ENCODE results near the gene TMEM108.

TMEM108 gene

GRCh38 chr3:133236901-133237300 lies 198.7 kb downstream of the TMEM108 start:
- DNase-seq (ENCODE audit: low read depth): no peak

DNA sequence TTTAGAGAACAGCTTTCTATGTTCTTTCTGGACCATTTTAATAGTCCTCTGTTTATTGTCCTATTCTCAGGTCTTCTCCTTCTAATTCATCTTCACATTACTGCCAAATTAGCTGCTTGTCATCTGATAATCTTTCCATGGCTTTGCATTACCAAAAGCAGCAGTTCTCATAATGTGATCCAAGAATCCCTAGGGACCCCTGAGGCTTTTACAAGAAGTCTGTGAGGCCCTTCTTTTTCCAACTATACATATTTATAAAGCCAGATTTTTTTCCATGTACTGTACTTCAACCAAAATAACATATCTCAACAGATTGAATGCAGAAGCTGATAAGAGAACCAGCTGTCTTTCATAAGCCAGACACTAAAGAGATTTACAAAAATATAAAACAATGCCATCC lies 199.2 kb downstream of the TMEM108 start:
- DNase-seq (ENCODE audit: low read depth): no peak

DNA sequence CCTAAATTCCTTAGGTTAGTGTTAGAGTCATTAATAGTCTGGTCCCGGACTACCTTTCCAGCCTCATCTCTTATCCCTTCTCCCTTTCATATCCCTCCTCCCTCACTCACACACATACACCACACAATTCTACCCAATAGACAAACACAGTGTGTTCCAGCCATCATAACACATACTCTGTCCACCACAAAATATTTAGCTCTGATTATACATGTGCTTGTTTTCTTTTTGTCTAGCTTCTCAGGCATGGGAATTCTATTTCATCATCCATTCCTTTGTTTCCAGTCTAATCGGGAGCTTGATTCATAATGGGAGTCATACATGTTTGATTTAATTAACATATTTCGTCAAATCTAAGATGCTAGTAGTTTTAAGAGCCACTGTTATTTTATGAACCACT lies 199.8 kb downstream of the TMEM108 start:
- no peak for DNase-seq (ENCODE audit: low read depth)

DNA sequence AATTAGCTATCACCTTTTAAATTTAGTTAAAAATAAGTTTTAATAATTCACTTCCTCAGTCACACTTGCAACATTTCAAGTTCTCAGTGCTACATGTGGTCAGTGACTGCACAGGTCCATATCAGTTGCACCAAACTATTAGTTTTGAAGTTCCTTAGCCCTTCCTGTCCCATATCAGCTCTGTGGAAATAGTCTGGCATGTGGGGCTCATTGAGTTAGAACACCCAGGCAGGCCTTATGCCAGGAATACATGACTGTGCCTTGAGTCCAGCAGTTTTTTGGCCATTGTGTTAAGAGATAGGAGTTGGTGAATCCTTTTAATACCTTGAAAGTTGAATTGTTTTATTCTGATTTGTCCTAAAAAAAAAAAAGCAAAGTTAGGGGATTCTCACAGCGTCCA lies 207.9 kb downstream of the TMEM108 start:
- no peak for DNase-seq (ENCODE audit: low read depth)

DNA sequence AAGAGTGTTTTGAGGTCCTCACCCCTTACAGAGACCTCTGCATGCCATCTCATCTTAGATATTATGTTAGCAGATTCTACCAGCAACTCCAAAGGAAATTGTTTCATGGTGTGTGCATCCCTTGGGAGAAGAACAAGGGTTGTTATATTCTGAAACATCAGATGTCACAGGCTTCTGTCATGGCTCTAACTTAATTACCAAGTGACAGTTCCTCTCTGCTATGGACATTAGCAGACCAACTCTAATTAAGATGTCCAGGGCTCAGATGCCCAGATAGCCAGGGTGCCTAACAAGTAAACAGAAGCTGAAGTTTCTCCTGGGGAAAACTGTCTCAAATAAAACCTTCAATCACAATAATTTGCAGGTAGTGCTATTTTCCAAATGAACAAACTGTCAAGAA lies 208.6 kb downstream of the TMEM108 start:
- DNase-seq (ENCODE audit: low read depth): no peak

- no peak for DNase-seq (ENCODE audit: low read depth)
These were observed 210.2 kb downstream of the TMEM108 start for GRCh38 chr3:133248389-133248788.

- no peak for DNase-seq (ENCODE audit: low read depth)
These were observed 211.3 kb downstream of the TMEM108 start for GRCh38 chr3:133249490-133249889.

DNA sequence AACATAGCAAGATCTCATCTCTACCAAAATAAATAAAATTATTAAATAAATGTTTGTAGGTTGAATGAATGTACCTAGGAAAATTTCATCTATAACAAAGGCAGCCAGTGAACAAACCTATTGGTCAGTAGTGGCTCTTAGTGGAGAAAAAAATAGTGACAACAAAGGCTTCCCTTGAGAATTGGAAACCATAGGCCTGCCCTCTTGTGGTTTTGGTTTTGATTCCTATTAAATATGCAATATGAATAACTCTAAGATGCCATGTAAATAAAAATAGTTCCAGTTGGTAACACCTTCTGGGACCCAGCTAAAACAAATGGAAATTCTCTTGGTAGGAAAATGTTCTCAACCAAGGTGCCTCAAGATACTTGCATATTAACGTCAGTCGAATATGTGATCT lies 216.0 kb downstream of the TMEM108 start:
- no peak for DNase-seq (ENCODE audit: low read depth)

- no peak for DNase-seq (ENCODE audit: low read depth)
These were observed 216.5 kb downstream of the TMEM108 start for GRCh38 chr3:133254716-133255115.

DNA sequence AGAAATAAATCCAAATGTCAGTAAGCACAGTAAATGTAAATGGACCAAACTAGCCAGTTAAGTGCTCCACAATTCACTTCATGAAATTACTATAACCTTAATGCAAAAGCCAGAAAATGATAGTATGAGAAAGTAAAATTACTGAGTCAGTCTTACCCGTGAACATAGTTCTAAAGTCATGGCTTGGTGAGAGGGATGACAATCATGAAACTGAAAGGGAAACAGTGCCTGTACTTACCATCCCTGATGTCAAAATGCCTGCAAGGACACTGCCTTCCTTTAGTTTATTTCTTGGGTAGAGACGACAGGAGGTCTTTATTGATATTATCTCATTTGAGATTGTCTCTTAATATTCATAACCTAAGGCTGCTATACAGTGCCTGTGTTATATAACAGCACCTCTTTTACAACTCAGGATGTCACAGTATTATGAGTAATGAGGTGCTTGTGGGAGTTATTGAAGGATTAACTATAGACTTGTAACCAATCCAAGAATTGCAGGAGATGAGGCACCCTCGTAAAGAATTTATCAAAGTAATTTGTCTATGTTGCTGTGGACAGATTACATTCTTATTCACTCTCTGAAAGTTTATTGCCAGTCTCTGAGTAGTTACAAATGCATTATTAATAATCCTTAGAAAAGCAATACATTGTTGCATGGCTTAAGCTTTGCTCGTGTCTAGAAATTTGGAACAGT lies 218.7 kb downstream of the TMEM108 start:
- no peak for DNase-seq (ENCODE audit: low read depth)

- DNase-seq (ENCODE audit: low read depth): no peak
These were observed 220.2 kb downstream of the TMEM108 start for GRCh38 chr3:133258358-133258757.

GRCh38 chr3:133259767-133260166 lies 221.6 kb downstream of the TMEM108 start:
- no peak for DNase-seq (ENCODE audit: low read depth)

- DNase-seq (ENCODE audit: low read depth): no peak
These were observed 224.1 kb downstream of the TMEM108 start for GRCh38 chr3:133262333-133262732.

DNA sequence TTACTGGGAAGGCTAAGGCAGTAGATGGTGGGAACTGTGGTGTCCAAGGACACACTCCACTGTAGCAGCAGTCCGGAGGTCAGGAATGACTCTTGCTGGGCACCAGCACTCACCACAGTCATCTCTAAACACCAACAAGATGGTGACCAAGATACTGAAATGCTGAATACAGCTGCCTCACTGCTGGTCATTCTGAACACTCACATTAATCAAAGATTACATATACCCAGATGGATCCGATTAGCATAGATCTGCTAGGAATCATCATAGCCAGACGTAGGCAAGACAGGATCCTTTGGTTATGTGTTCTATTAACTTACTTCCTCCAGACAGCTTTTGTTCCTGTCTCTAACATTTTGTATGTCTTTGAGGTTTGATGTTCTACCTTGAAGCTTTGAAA lies 226.7 kb downstream of the TMEM108 start:
- DNase-seq (ENCODE audit: low read depth): no peak

DNA sequence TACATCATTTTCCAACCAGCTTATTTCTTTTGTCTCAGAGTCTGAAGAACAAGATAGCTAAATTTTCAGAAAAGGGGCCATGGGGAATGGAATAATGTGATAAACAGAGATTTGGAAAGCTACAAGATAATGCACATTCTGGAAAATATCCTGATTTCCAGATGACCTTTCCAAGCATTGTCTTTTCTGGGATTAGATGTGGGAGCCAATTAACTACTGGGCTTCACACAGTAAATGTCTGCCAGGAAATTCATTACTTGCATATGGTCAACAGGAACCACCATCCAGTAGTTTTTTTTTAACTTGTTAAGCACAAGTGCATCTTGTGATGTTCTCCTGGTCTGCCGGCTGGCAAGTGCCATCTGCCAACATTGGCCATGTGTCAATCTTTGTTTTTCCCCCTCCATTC lies 230.5 kb downstream of the TMEM108 start:
- DNase-seq (ENCODE audit: low read depth): no peak

GRCh38 chr3:133269393-133269792 lies 231.2 kb downstream of the TMEM108 start:
- DNase-seq (ENCODE audit: low read depth): no peak

DNA sequence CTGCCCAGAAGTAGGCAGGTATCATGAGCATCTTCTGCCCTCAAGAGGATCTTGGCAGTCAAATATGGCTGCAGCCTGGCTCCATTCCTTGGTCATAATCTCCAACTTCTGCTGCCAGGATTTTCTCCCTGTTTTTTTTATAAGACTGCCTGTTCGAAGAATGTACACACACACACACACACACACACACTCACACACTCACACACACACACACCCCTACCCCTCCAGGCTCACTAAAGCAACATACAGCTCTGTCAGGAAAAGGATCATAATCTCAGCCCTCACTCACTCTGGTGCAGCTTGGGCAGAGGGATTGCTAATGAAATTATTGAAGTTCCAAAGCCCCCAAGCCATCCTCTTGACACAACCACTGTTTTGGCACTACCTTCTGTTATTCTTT lies 232.4 kb downstream of the TMEM108 start:
- no peak for DNase-seq (ENCODE audit: low read depth)

DNA sequence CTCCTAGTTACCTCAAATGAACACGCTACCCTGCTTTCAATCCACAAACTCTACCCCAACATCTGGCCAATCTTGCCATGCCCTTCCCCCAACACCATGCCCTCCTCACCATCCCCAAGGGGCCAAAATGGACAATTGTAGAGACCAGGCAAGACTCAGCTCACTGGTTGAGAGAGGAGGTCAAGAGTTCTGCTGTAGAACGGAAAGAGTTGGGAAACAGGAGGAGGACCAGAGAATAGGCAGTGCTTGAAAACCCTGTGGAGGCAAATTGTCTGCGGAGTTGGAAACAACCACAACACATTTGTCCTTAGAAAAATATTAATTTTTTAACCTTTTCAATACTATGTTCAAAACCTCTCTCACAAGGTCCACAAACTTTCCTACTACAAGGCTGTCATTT lies 232.9 kb downstream of the TMEM108 start:
- no peak for DNase-seq (ENCODE audit: low read depth)

DNA sequence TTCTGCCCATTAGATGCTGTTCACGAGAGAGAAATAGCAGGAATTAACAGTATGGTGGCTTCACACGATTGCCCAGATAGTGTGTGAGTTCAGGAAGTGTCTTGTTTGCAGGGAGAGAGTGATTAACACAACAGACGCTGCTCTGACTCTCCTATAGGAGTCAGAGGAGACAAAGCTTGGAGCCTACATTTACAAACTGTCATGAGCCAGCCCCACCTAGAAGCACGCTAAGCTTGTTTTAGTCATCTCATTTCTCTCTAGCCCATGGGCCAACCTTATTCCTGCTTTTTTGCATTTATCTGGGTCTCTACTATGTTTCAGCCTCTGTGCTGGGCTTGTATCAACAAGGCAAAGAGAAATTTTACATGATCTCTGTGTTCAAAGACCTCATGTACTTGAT lies 233.3 kb downstream of the TMEM108 start:
- no peak for DNase-seq (ENCODE audit: low read depth)

DNA sequence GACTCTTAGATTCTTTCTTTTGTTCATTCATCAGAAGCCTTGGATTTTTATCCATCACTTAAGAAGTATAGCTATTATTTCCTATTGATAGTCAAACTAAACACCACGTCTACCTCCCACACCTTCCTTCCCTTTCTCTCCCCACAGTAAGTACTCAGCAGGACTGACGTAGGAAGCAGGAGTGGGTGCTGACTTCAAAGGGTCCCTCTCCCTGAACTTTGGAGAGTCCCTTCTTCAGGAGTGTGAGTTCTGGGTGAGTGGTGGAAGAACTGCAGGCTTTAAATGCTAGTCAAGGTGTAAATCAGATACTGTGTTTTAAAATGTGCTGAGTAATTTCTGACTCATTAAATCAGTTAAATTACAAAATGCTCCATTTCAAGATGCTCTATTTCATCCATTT lies 235.2 kb downstream of the TMEM108 start:
- DNase-seq (ENCODE audit: low read depth): no peak

GRCh38 chr3:133274477-133274876 lies 236.3 kb downstream of the TMEM108 start:
- DNase-seq (ENCODE audit: low read depth): no peak

- no peak for DNase-seq (ENCODE audit: low read depth)
These were observed 238.4 kb downstream of the TMEM108 start for GRCh38 chr3:133276594-133276993.

GRCh38 chr3:133277813-133278212 lies 239.6 kb downstream of the TMEM108 start:
- DNase-seq (ENCODE audit: low read depth): no peak

DNA sequence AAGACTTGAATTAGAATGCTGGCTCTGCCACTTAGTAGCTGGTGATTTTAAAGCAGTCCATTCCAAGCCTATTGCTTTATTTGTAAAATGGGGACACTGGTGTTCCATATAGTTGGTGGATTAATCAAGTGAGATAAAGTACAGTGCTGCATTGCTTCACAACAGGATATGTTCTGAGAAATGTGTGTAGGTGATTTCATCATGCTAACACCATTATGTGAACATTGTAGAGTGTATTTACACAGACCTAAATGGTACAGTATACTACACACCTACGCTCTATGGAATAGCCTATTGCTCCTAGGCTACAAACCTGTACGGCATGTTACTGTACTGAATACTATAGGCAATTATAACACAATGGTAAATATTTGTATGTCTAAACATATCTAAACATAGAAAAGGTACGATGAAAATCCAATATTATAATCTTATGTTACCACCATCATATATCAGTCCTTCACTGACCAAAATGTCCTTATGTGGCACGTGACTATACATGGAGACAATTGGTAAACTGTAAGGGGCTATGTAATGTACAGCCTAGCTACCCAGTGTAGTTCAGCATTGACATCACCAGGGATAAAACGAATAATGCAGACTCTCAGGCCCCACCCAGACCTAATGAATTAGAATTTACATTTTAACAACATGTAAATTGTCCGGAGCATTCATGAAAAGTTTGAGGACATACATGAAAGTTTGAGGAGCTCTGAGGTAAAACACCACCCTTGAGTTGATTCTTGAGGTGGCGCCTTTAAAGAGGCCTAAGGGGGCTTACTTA lies 240.3 kb downstream of the TMEM108 start:
- no peak for DNase-seq (ENCODE audit: low read depth)
